Endodermal cell (in vitro differentiated cells): Measurements from ENCODE around the gene USP47. TPM values are rescaled to one million over a fixed set of nuclear protein-coding genes. Genes with fewer than 3 reads are reported as not detected.

ENCODE experiments used
- DNase-seq: peaks from one replicate; pipeline ENCODE4 v3.0.0-alpha.2; 2017
- H3K27ac ChIP-seq: 2 replicates; pipeline ENCODE4 v1.5.1; 2013; ENCODE audit warnings: mild to moderate bottlenecking, low read depth, low read length, moderate library complexity
- H3K27me3 ChIP-seq: 2 replicates; pipeline ENCODE4 v1.6.1; 2013; ENCODE audit warnings: mild to moderate bottlenecking, low read length, moderate library complexity; ENCODE audit not compliant: insufficient read depth, control insufficient read depth, poor library complexity, severe bottlenecking
- H3K36me3 ChIP-seq: 2 replicates; pipeline ENCODE4 v1.7.0; 2013; ENCODE audit warnings: mild to moderate bottlenecking, low read length, moderate library complexity; ENCODE audit not compliant: control insufficient read depth, insufficient read depth
- H3K4me1 ChIP-seq: one replicate; pipeline ENCODE4 v1.7.0; 2013; ENCODE audit warnings: low read length; ENCODE audit not compliant: control insufficient read depth, insufficient read depth
- H3K4me3 ChIP-seq: 2 replicates; pipeline ENCODE4 v1.5.1; 2013; ENCODE audit warnings: mild to moderate bottlenecking, low read length, moderate library complexity
- H3K9ac ChIP-seq: 2 replicates; pipeline ENCODE4 v1.6.1; 2013; ENCODE audit warnings: mild to moderate bottlenecking, low read length, moderate library complexity; ENCODE audit not compliant: poor library complexity, severe bottlenecking; ENCODE audit errors: extremely low read depth
- H3K9me3 ChIP-seq: 2 replicates; pipeline ENCODE4 v1.6.1; 2013; ENCODE audit warnings: mild to moderate bottlenecking, low read length, moderate library complexity; ENCODE audit not compliant: control insufficient read depth
- H3K27ac Mint-ChIP-seq: 2 replicates; pipeline ENCODE4 v1.8.0; 2020; ENCODE audit warnings: mixed read lengths
- H3K27me3 Mint-ChIP-seq: 2 replicates; pipeline ENCODE4 v1.8.0; 2021; ENCODE audit warnings: mild to moderate bottlenecking, mixed read lengths; ENCODE audit not compliant: insufficient read depth
- H3K36me3 Mint-ChIP-seq: 2 replicates; pipeline ENCODE4 v1.8.0; 2020; ENCODE audit warnings: low read depth, mixed read lengths
- H3K4me1 Mint-ChIP-seq: 2 replicates; pipeline ENCODE4 v1.8.0; 2020; ENCODE audit warnings: mixed read lengths
- H3K4me3 Mint-ChIP-seq: 2 replicates; pipeline ENCODE4 v1.8.0; 2020; ENCODE audit warnings: mild to moderate bottlenecking, moderate library complexity, mixed read lengths
- H3K9me3 Mint-ChIP-seq: 2 replicates; pipeline ENCODE4 v1.8.0; 2020; ENCODE audit warnings: mild to moderate bottlenecking, mixed read lengths
- CTCF ChIP-seq: fragments of 200-600 bp; sonication (generic); conservative IDR thresholded peaks from 2 replicates; pipeline ENCODE4 v1.5.0; 2021; ENCODE audit warnings: antibody characterized with exemption, mild to moderate bottlenecking
- WGBS, 2 experiments: methylation state at CpG; one replicate each; pipeline versions ENCODE4 v1.1.5 to v1.1.7; 2013; ENCODE audit warnings: missing lambda C conversion rate in 2 of 2, mixed read lengths in 1 of 2; ENCODE audit not compliant: insufficient coverage in 1 of 2, insufficient read length in 1 of 2; 5-methylcytosine and 5-hydroxymethylcytosine counted together
- total RNA-seq, 2 donors: library from RNA; stranded (reverse); fragmentation: NEBNext Ultra II Directional in 1 of 2; extraction: Animal tissue kit (Norgen Biotek cat#: 25700) in 1 of 2; gene quantifications; 2 replicates in 1 of 2; 3 replicates in 1 of 2; pipeline ENCODE4 v1.2.1, GENCODE V29; 2021

Gene USP47
- total RNA-seq, 2 donors from 2014 or later, result 26.3 to 26.9 TPM

- peaks cover 17% of the 10 kb centered on the region for H3K27me3 Mint-ChIP-seq
- H3K27ac ChIP-seq, result no peak overlapping the region
- peaks cover 6% of the 10 kb centered on the region for H3K27me3 ChIP-seq
- H3K9ac ChIP-seq, result no peak overlapping the region
- H3K9me3 Mint-ChIP-seq, result no peaks in the 10 kb centered on the region
- DNase-seq, result no peak
- H3K9me3 ChIP-seq, result no peaks in the 10 kb centered on the region
- 88 to 96% methylated on average over 5 of the region's 5 CpGs for WGBS, 2 experiments
- no peak overlapping the region for H3K27ac Mint-ChIP-seq
- H3K36me3 ChIP-seq, result no peaks in the 10 kb centered on the region
- H3K4me1 ChIP-seq, result no peaks in the 10 kb centered on the region
- H3K36me3 Mint-ChIP-seq, result no peaks in the 10 kb centered on the region
- no peak overlapping the region for H3K4me3 Mint-ChIP-seq
- peaks cover 6% of the 10 kb centered on the region for H3K4me1 Mint-ChIP-seq
- no peak for TF ChIP-seq CTCF
- H3K4me3 ChIP-seq, result no peak overlapping the region
Observed at GRCh38 chr11:11817957-11818356, 23.8 kb upstream of the USP47 start.

GRCh38 chr11:11818529-11819121 is 23.1 kb upstream of the USP47 start:
- peaks cover 17% of the 10 kb centered on the region for H3K27me3 Mint-ChIP-seq
- Histone ChIP-seq H3K4me1 (no peaks in the 10 kb centered on the region), H3K36me3 (no peaks in the 10 kb centered on the region), H3K27ac (no peak overlapping the region), H3K27me3 (peaks cover 6% of the 10 kb centered on the region), H3K9ac (no peak overlapping the region), H3K9me3 (no peaks in the 10 kb centered on the region), H3K4me3 (no peak overlapping the region)
- DNase-seq, result no peak
- H3K36me3 Mint-ChIP-seq, result no peaks in the 10 kb centered on the region
- H3K27ac Mint-ChIP-seq, result no peak overlapping the region
- H3K4me1 Mint-ChIP-seq, result peaks cover 6% of the 10 kb centered on the region
- H3K9me3 Mint-ChIP-seq, result no peaks in the 10 kb centered on the region
- no peak overlapping the region for H3K4me3 Mint-ChIP-seq
- WGBS, 2 experiments, result 85% methylated on average over 2 of the region's 2 CpGs; no CpG with 5 or more reads in 1 of the 2 experiments
- no peak for TF ChIP-seq CTCF

GRCh38 chr11:11821899-11822298 is 19.9 kb upstream of the USP47 start:
- H3K27ac ChIP-seq, result no peak overlapping the region
- peaks cover 3% of the 10 kb centered on the region for H3K4me1 Mint-ChIP-seq
- no peak overlapping the region for H3K4me3 Mint-ChIP-seq
- H3K9me3 Mint-ChIP-seq, result peaks cover 9% of the 10 kb centered on the region
- no peak for TF ChIP-seq CTCF
- H3K9ac ChIP-seq, result no peak overlapping the region
- H3K36me3 ChIP-seq, result no peaks in the 10 kb centered on the region
- H3K27ac Mint-ChIP-seq, result no peak overlapping the region
- peaks cover 19% of the 10 kb centered on the region for H3K27me3 Mint-ChIP-seq
- peaks cover 8% of the 10 kb centered on the region for H3K9me3 ChIP-seq
- DNase-seq, result no peak
- 80 to 83% methylated on average over 1 to 3 of the region's 3 CpGs for WGBS, 2 experiments
- H3K27me3 ChIP-seq, result peaks cover 6% of the 10 kb centered on the region
- H3K36me3 Mint-ChIP-seq, result no peaks in the 10 kb centered on the region
- H3K4me3 ChIP-seq, result no peak overlapping the region
- H3K4me1 ChIP-seq, result no peaks in the 10 kb centered on the region
